Measurements from ENCODE around the gene SLC35B2. TPM values are rescaled to one million over a fixed set of nuclear protein-coding genes. Genes with fewer than 3 reads are reported as not detected.

The SLC35B2 gene
- polyA plus RNA-seq, 1 of the 3 experiments (the other 2 are of a cell fraction) = 125 TPM

DNA sequence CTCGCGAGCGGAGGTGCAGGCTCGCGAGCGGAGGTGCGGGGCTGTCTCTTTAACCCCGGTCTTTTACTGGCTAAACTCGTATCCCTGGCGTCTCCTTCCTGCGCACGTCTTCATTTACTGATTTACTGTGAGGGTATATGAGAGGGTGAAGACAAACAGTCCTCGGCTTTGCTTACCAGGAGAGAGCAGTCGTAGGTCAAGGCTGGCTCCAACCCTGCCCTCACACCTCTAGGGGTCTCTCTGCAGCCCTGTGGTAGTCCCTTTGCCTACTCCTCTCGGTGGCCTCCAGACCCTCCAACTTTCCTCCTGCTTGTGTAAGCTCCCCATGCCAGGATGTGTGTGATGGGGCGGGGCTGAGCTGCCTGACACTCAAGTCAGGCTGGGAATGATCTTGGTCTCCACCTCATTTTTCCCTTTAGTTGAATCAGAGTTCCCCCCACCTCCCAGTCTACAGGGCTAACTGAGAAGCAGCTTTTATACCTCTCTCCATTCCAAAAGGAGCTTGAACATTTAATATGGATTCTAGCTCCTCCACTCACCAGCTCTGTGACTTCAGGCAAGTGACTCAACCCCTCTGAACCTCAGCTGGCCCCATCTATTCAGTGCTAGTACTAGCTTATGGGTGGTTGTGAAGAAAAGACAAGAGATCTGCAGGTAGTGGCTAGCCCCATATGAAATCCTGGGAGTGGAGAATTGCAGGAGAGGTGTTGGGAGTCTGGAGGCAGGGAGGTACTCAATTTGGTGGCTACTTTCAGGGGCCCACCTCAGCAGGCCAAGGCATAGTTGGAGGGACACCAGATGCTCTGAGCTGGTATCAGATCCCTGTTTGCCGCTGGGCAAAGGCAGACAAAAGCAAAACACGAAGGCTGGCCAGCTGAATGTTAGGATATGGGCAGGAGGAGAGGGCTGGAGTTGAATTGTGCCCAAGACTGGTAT lies 33.0 kb downstream of the SLC35B2 start:
- H3K9me3 ChIP-seq = no peaks in the 10 kb centered on the region
- peak; percentile 66 for DNase-seq
- POLR2A ChIA-PET = interaction anchor here (0.6 to 4.7 kb wide), 5 partner anchors 10 to 44 kb away, joined by 3 to 49 read pairs (median 4); partner anchors contain the start of genes HSP90AB1 and SLC35B2

DNA sequence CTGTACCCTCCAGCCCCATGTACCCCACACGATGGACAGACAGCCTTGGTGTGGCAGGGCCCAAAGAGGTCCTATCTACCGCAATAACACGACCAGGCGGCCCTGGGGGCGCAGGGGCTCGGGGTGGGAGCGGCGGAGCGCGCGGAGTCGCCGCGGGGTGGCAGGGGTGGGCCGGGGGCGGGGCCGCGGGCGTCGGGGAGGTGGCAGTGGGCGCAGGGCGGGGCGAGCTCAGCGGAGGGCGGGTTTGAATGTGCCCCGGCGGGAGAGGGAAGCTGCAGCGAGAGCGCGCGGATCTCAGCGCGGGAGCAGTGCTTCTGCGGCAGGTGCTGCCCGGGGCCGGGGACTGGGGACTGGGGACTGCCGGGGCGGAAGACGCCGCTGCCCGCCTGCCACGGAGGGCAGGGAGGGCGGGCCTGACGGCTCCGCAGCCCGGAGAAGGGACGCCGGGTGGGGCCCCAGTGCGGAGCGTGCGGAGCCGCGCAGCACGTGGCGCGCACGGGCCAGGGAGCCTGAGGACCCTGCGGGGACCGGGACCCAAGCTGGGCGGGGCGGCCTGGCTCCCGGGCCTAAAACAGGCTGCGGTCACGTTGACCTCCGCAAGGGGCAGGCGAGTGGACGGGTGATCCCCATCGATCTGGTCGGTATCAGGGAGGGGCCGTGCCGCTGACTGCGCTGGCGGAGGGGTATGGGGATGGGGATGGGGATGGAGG lies 33.9 kb downstream of the SLC35B2 start, which contains the start of gene SLC29A1:
TSS of gene SLC29A1 (plus strand) at position 277 of the 710 bp plus-strand sequence. CDS start 3,719 bp downstream, outside the sequence.
- Histone ChIP-seq H3F3A (replicated peaks; ENCODE audit: insufficient read depth) (peaks cover 3% of the 10 kb centered on the region), H3K9me3 (no peaks in the 10 kb centered on the region), H3K4me2 (peak within 1 kb of the TSS; percentile 99), H3K36me3 (replicated peaks in 1 of 2; ENCODE audit: control insufficient read depth in 1 of 2, insufficient read depth in 2 of 2, low read length in 1 of 2) (no peaks in the 10 kb centered on the region), H3K79me2 (ENCODE audit: insufficient read depth) (peaks cover 7% of the 10 kb centered on the region; the same call in 1 of the 2 replicates), H4K20me1 (ENCODE audit: insufficient read depth) (peaks cover 5% of the 10 kb centered on the region; the same call in 1 of the 2 replicates), H3K4me1 (ENCODE audit: control insufficient read depth in 1 of 2, insufficient read depth in 2 of 2, low read depth in 1 of 2, low read length in 1 of 2) (peaks cover 14 to 73% of the 10 kb centered on the region in 2 experiments), H3K4me3 (ENCODE audit: low read depth in 2 of 2, low read length in 1 of 2) (peak within 1 kb of the TSS; percentile 53 to 65), H2AFZ (ENCODE audit: low read depth) (peak within 1 kb of the TSS; percentile 56), H3K27me3 (ENCODE audit: insufficient read depth) (no peaks in the 10 kb centered on the region), H3K27ac (ENCODE audit: low read depth in 2 of 2, low read length in 1 of 2) (peak within 1 kb of the TSS in 1 of 2 experiments; percentile 98; a peak in 2 of 4 replicates), H3K9ac (peak within 1 kb of the TSS; percentile 54; the same call in 1 of the 2 replicates), H3K9me2 (no peaks in the 10 kb centered on the region)
- POLR2A ChIA-PET = interaction anchor here (0.6 to 4.7 kb wide), 4 partner anchors 11 to 148 kb away, joined by 3 to 49 read pairs (median 6); partner anchors contain the start of genes HSP90AB1 and SLC35B2
- CTCF ChIA-PET = interaction anchor here (0.9 to 13.7 kb wide), 11 partner anchors 11 to 115 kb away, joined by 3 to 224 read pairs (median 5); partner anchors contain the start of gene HSP90AB1
- 1% methylated on average over 22 of the region's 73 CpGs for WGBS (ENCODE audit: low lambda C conversion rate)
- peak; percentile 95 for DNase-seq
- peak; percentile 8 for TF ChIP-seq CHD2 (IDR thresholded peaks at IDR 0.05; ENCODE audit: low read length, partially characterized antibody)
- TF ChIP-seq SMC3 (IDR thresholded peaks at IDR 0.05; ENCODE audit: low read depth, low read length) = no peak
- peak; percentile 90 for TF ChIP-seq MXI1 (IDR thresholded peaks at IDR 0.05; ENCODE audit: low read depth, low read length)
- TF ChIP-seq, protein P1, sequence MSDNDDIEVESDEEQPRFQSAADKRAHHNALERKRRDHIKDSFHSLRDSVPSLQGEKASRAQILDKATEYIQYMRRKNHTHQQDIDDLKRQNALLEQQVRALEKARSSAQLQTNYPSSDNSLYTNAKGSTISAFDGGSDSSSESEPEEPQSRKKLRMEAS (IDR thresholded peaks at IDR 0.05; ENCODE audit: low read depth) = peak; percentile 78
- TF ChIP-seq ELF1 (IDR thresholded peaks at IDR 0.05) = no peak

More for the DNA sequence above, 33.0 kb downstream of the SLC35B2 start:
- Histone ChIP-seq H3K4me1 (ENCODE audit: control insufficient read depth in 1 of 2, insufficient read depth in 2 of 2, low read depth in 1 of 2, low read length in 1 of 2) (peaks cover 14 to 76% of the 10 kb centered on the region in 2 experiments), H3K4me2 (peak overlapping the region; percentile 99), H3K27ac (ENCODE audit: low read depth in 2 of 2, low read length in 1 of 2) (peak overlapping the region in 1 of 2 experiments; percentile 64; a peak in 2 of 4 replicates), H3K36me3 (replicated peaks in 1 of 2; ENCODE audit: control insufficient read depth in 1 of 2, insufficient read depth in 2 of 2, low read length in 1 of 2) (no peaks in the 10 kb centered on the region), H3K27me3 (ENCODE audit: insufficient read depth) (no peaks in the 10 kb centered on the region), H4K20me1 (ENCODE audit: insufficient read depth) (peaks cover 5% of the 10 kb centered on the region; the same call in 1 of the 2 replicates), H3K79me2 (ENCODE audit: insufficient read depth) (peaks cover 7% of the 10 kb centered on the region; the same call in 1 of the 2 replicates), H3K9ac (peak overlapping the region; percentile 54; the same call in 1 of the 2 replicates), H3K9me2 (no peaks in the 10 kb centered on the region), H3F3A (replicated peaks; ENCODE audit: insufficient read depth) (peaks cover 3% of the 10 kb centered on the region), H3K4me3 (ENCODE audit: low read depth in 2 of 2, low read length in 1 of 2) (peak overlapping the region; percentile 53 to 65), H2AFZ (ENCODE audit: low read depth) (peak overlapping the region; percentile 9)
- TF ChIP-seq EP300 (IDR thresholded peaks at IDR 0.05; ENCODE audit: borderline replicate concordance in 1 of 2, low read depth in 1 of 2, low read length in 1 of 2) (0 out of 4 replicates have a peak, but pooled peaks of 1 of the 2 experiments have one; percentile 32), RCOR1 (IDR thresholded peaks at IDR 0.05; ENCODE audit: low read length) (no peak), GATA2 (CRISPR knock-in tag; IDR thresholded peaks at IDR 0.05) (peak; percentile 61)
- 19% methylated on average over 8 of the region's 18 CpGs for WGBS (ENCODE audit: low lambda C conversion rate)
- CTCF ChIA-PET = interaction anchor here (0.7 to 13.7 kb wide), 8 partner anchors 10 to 450 kb away, joined by 3 to 224 read pairs (median 4); partner anchors contain the start of genes AARS2 and HSP90AB1
